ENCODE results near the gene FAM83B.

GRCh38 chr6:54876365-54876764 lies 29.8 kb downstream of the FAM83B start:
- no peak for TF ChIP-seq CTCF (IDR thresholded peaks at IDR 0.05; ENCODE audit: insufficient read depth, low read depth, low read length)
- no peak for TF ChIP-seq EZH2 (IDR thresholded peaks at IDR 0.05; ENCODE audit: insufficient read depth, low read length)
